ENCODE results near the gene ARL16. TPM values are rescaled to one million over a fixed set of nuclear protein-coding genes. Genes with fewer than 3 reads are reported as not detected.

The ARL16 gene
- total RNA-seq, 1 donor from 2014 or later, result 29.5 TPM

GRCh38 chr17:81706232-81706611, 22.6 kb upstream of the ARL16 start:
- H3K27me3 Mint-ChIP-seq (ENCODE audit: low read depth), result no peaks in the 10 kb centered on the region
- no peak for DNase-seq (ENCODE audit: low spot score)
- no peak for TF ChIP-seq CTCF (IDR thresholded peaks at IDR 0.05)
- H3K9me3 Mint-ChIP-seq (ENCODE audit: low read depth), result no peaks in the 10 kb centered on the region
- H3K27ac Mint-ChIP-seq (ENCODE audit: unreplicated experiment), result no peak overlapping the region
- H3K4me3 Mint-ChIP-seq (ENCODE audit: unreplicated experiment), result no peak overlapping the region
- H3K4me1 Mint-ChIP-seq (ENCODE audit: low read depth), result peaks cover 30% of the 10 kb centered on the region
- H3K36me3 Mint-ChIP-seq (ENCODE audit: low read depth), result peaks cover 12% of the 10 kb centered on the region

GRCh38 chr17:81705518-81706231, 22.1 kb upstream of the ARL16 start:
- H3K27ac Mint-ChIP-seq (ENCODE audit: unreplicated experiment), result no peak overlapping the region
- peaks cover 12% of the 10 kb centered on the region for H3K36me3 Mint-ChIP-seq (ENCODE audit: low read depth)
- H3K27me3 Mint-ChIP-seq (ENCODE audit: low read depth), result no peaks in the 10 kb centered on the region
- peak overlapping the region; percentile 9 for H3K4me3 Mint-ChIP-seq (ENCODE audit: unreplicated experiment)
- peaks cover 30% of the 10 kb centered on the region for H3K4me1 Mint-ChIP-seq (ENCODE audit: low read depth)
- DNase-seq (ENCODE audit: low spot score), result no peak
- TF ChIP-seq CTCF (IDR thresholded peaks at IDR 0.05), result no peak
- no peaks in the 10 kb centered on the region for H3K9me3 Mint-ChIP-seq (ENCODE audit: low read depth)

- DNase-seq (ENCODE audit: low spot score), result no peak
- Mint-ChIP-seq H3K4me3 (ENCODE audit: unreplicated experiment) (peak overlapping the region; percentile 95), H3K9me3 (ENCODE audit: low read depth) (no peaks in the 10 kb centered on the region), H3K36me3 (ENCODE audit: low read depth) (peaks cover 15% of the 10 kb centered on the region), H3K4me1 (ENCODE audit: low read depth) (peaks cover 28% of the 10 kb centered on the region), H3K27me3 (ENCODE audit: low read depth) (no peaks in the 10 kb centered on the region), H3K27ac (ENCODE audit: unreplicated experiment) (peak overlapping the region; percentile 54)
- no peak for TF ChIP-seq CTCF (IDR thresholded peaks at IDR 0.05)
Observed at GRCh38 chr17:81703747-81704654, 20.4 kb upstream of the ARL16 start.

GRCh38 chr17:81702934-81703746, 19.5 kb upstream of the ARL16 start, which contains the start of gene MRPL12:
TSS of gene MRPL12 (plus strand) at chr17:81703367. CDS start at chr17:81703502, 135 bp downstream.
- Mint-ChIP-seq H3K4me3 (ENCODE audit: unreplicated experiment) (peak within 1 kb of the TSS; percentile 95), H3K4me1 (ENCODE audit: low read depth) (peaks cover 28% of the 10 kb centered on the region), H3K36me3 (ENCODE audit: low read depth) (peaks cover 18% of the 10 kb centered on the region), H3K9me3 (ENCODE audit: low read depth) (no peaks in the 10 kb centered on the region), H3K27me3 (ENCODE audit: low read depth) (no peaks in the 10 kb centered on the region), H3K27ac (ENCODE audit: unreplicated experiment) (peak within 1 kb of the TSS; percentile 95)
- peak; percentile 60 for TF ChIP-seq CTCF (IDR thresholded peaks at IDR 0.05)
- no peak for DNase-seq (ENCODE audit: low spot score)
